WTC11 (cell line): ENCODE measurements around the gene P2RY11.

Experiments used
- CTCF ChIP-seq: fragments of 200-600 bp; IDR thresholded peaks from 2 replicates; pipeline ENCODE4 v1.8.0; 2022; ENCODE audit warnings: antibody characterized with exemption
- NFYB ChIP-seq: sonication (generic); formaldehyde crosslinking; conservative IDR thresholded peaks from 2 replicates; pipeline ENCODE4 v1.8.0; 2022; ENCODE audit warnings: low read depth, missing genetic modification reagents
- TF ChIP-seq, protein P1 (sequence below): sonication (generic); formaldehyde crosslinking; IDR thresholded peaks from 2 replicates; pipeline ENCODE4 v1.8.1; 2022; ENCODE audit warnings: low read depth, missing genetic modification reagents, borderline replicate concordance
- TF ChIP-seq, protein P2 (sequence below): sonication (generic); formaldehyde crosslinking; IDR thresholded peaks from 2 replicates; pipeline ENCODE4 v1.8.1; 2023; ENCODE audit warnings: mild to moderate bottlenecking, missing genetic modification reagents, moderate library complexity

DNA sequence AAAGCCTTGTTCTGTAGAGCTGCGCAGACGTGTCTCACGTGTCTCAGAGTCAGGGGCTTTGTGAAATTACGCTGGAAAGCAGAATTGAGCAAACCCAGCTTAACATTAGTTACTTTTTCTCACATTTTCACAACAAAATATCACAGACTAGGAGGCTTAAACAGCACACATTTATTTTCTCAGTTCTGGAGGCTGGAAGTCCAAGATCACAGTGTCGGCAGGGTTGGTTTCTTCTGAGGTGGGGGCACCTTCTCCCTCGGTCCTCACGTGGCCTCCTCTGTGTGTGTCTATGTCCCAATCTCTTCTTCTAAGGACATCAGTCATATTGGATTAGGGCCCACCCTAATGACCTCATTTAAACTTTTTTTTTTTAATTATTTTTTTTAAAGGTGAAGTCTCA is 12.9 kb downstream of the P2RY11 start:
- TF ChIP-seq CTCF (no peak), NFYB (no peak)
- TF ChIP-seq, protein P1, sequence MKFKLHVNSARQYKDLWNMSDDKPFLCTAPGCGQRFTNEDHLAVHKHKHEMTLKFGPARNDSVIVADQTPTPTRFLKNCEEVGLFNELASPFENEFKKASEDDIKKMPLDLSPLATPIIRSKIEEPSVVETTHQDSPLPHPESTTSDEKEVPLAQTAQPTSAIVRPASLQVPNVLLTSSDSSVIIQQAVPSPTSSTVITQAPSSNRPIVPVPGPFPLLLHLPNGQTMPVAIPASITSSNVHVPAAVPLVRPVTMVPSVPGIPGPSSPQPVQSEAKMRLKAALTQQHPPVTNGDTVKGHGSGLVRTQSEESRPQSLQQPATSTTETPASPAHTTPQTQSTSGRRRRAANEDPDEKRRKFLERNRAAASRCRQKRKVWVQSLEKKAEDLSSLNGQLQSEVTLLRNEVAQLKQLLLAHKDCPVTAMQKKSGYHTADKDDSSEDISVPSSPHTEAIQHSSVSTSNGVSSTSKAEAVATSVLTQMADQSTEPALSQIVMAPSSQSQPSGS (CRISPR knock-in tag) = no peak
- TF ChIP-seq, protein P2, sequence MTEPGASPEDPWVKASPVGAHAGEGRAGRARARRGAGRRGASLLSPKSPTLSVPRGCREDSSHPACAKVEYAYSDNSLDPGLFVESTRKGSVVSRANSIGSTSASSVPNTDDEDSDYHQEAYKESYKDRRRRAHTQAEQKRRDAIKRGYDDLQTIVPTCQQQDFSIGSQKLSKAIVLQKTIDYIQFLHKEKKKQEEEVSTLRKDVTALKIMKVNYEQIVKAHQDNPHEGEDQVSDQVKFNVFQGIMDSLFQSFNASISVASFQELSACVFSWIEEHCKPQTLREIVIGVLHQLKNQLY = no peak
